Activated naive CD8-positive, alpha-beta T cell treated with anti-CD3 and anti-CD28 coated beads, Interleukin-2, amount 50 U/mL, for 24 hours (primary cell): ENCODE results near the gene MYL12A.

ENCODE experiments used
- ATAC-seq: fragments of 150-1000 bp; cut with Tn5 transposase; one replicate; pipeline ENCODE4 v1.10.0; 2021
- DNase-seq: peaks from one replicate; pipeline ENCODE4 v3.0.0; 2021
- H3K27ac Mint-ChIP-seq: one replicate; pipeline ENCODE4 v1.8.0; 2021; ENCODE audit warnings: mild to moderate bottlenecking, mixed read lengths
- H3K27me3 Mint-ChIP-seq: one replicate; pipeline ENCODE4 v1.8.0; 2021; ENCODE audit warnings: mixed read lengths
- H3K36me3 Mint-ChIP-seq: one replicate; pipeline ENCODE4 v1.8.0; 2021; ENCODE audit warnings: low read depth, mixed read lengths
- H3K4me1 Mint-ChIP-seq: one replicate; pipeline ENCODE4 v1.8.0; 2021; ENCODE audit warnings: mixed read lengths
- H3K4me3 Mint-ChIP-seq: one replicate; pipeline ENCODE4 v1.8.0; 2021; ENCODE audit warnings: mild to moderate bottlenecking, moderate library complexity, mixed read lengths
- H3K9me3 Mint-ChIP-seq: one replicate; pipeline ENCODE4 v1.8.0; 2021; ENCODE audit warnings: mixed read lengths

MYL12A gene

GRCh38 chr18:3256693-3257626 is 9.4 kb downstream of the MYL12A start:
- ATAC-seq (no peak), DNase-seq (no peak)
- no peaks in the 10 kb centered on the region for H3K9me3 Mint-ChIP-seq
- H3K27me3 Mint-ChIP-seq = no peaks in the 10 kb centered on the region
- no peak overlapping the region for H3K4me3 Mint-ChIP-seq
- peak overlapping the region; percentile 74 for H3K27ac Mint-ChIP-seq
- H3K4me1 Mint-ChIP-seq = peaks cover 82% of the 10 kb centered on the region
- peaks cover 59% of the 10 kb centered on the region for H3K36me3 Mint-ChIP-seq

GRCh38 chr18:3257627-3258120 is 10.1 kb downstream of the MYL12A start:
- ATAC-seq (no peak), DNase-seq (no peak)
- Mint-ChIP-seq H3K9me3 (no peaks in the 10 kb centered on the region), H3K27me3 (no peaks in the 10 kb centered on the region), H3K4me3 (no peak overlapping the region), H3K27ac (peak overlapping the region; percentile 74), H3K4me1 (peaks cover 75% of the 10 kb centered on the region), H3K36me3 (peaks cover 57% of the 10 kb centered on the region)

GRCh38 chr18:3260995-3261372 is 13.4 kb downstream of the MYL12A start:
- DNase-seq (no peak), ATAC-seq (no peak)
- Mint-ChIP-seq H3K36me3 (peaks cover 40% of the 10 kb centered on the region), H3K27ac (peak overlapping the region; percentile 93), H3K4me1 (peaks cover 72% of the 10 kb centered on the region), H3K4me3 (peak overlapping the region; percentile 94), H3K9me3 (no peaks in the 10 kb centered on the region), H3K27me3 (no peaks in the 10 kb centered on the region)

GRCh38 chr18:3261373-3262233 is 14.0 kb downstream of the MYL12A start, which contains the start of gene MYL12B:
Gene MYL12B (plus strand): TSS chr18:3262133. CDS start chr18:3272899, 10,766 bp downstream.
- Mint-ChIP-seq H3K4me3 (peak within 1 kb of the TSS; percentile 94), H3K27me3 (no peaks in the 10 kb centered on the region), H3K9me3 (no peaks in the 10 kb centered on the region), H3K4me1 (peaks cover 72% of the 10 kb centered on the region), H3K27ac (peak within 1 kb of the TSS; percentile 93), H3K36me3 (peaks cover 33% of the 10 kb centered on the region)
- ATAC-seq (peak; percentile 83), DNase-seq (peak; percentile 81)

GRCh38 chr18:3262234-3263131 is 14.9 kb downstream of the MYL12A start:
- ATAC-seq = peak; percentile 42
- peaks cover 25% of the 10 kb centered on the region for H3K36me3 Mint-ChIP-seq
- DNase-seq = peak; percentile 33

GRCh38 chr18:3263132-3263700 is 15.6 kb downstream of the MYL12A start:
- Mint-ChIP-seq H3K4me3 (peak overlapping the region; percentile 94), H3K9me3 (no peaks in the 10 kb centered on the region), H3K36me3 (peaks cover 17% of the 10 kb centered on the region), H3K4me1 (peaks cover 74% of the 10 kb centered on the region), H3K27me3 (no peaks in the 10 kb centered on the region), H3K27ac (peak overlapping the region; percentile 81)
- ATAC-seq = no peak
- DNase-seq = no peak

More at GRCh38 chr18:3262234-3263131, 14.9 kb downstream of the MYL12A start:
- no peaks in the 10 kb centered on the region for H3K9me3 Mint-ChIP-seq
- peaks cover 72% of the 10 kb centered on the region for H3K4me1 Mint-ChIP-seq
- no peaks in the 10 kb centered on the region for H3K27me3 Mint-ChIP-seq
- H3K4me3 Mint-ChIP-seq = peak overlapping the region; percentile 94
- H3K27ac Mint-ChIP-seq = peak overlapping the region; percentile 81

- Mint-ChIP-seq H3K27ac (peak overlapping the region; percentile 25), H3K36me3 (peaks cover 17% of the 10 kb centered on the region), H3K4me3 (peak overlapping the region; percentile 57), H3K4me1 (peaks cover 76% of the 10 kb centered on the region), H3K27me3 (no peaks in the 10 kb centered on the region), H3K9me3 (no peaks in the 10 kb centered on the region)
- ATAC-seq = no peak
- DNase-seq = no peak
These were observed 16.8 kb downstream of the MYL12A start for GRCh38 chr18:3264362-3264761.

GRCh38 chr18:3265564-3266033 is 18.0 kb downstream of the MYL12A start:
- peak overlapping the region; percentile 61 for H3K27ac Mint-ChIP-seq
- H3K4me1 Mint-ChIP-seq = peaks cover 77% of the 10 kb centered on the region
- ATAC-seq (no peak), DNase-seq (no peak)
- H3K27me3 Mint-ChIP-seq = no peaks in the 10 kb centered on the region
- no peaks in the 10 kb centered on the region for H3K9me3 Mint-ChIP-seq
- H3K36me3 Mint-ChIP-seq = peaks cover 19% of the 10 kb centered on the region
- peak overlapping the region; percentile 33 for H3K4me3 Mint-ChIP-seq

GRCh38 chr18:3266062-3266608 is 18.5 kb downstream of the MYL12A start:
- peaks cover 79% of the 10 kb centered on the region for H3K4me1 Mint-ChIP-seq
- H3K27ac Mint-ChIP-seq = peak overlapping the region; percentile 37
- ATAC-seq = no peak
- H3K27me3 Mint-ChIP-seq = no peaks in the 10 kb centered on the region
- no peak for DNase-seq
- peaks cover 19% of the 10 kb centered on the region for H3K36me3 Mint-ChIP-seq
- no peaks in the 10 kb centered on the region for H3K9me3 Mint-ChIP-seq
- peak overlapping the region; percentile 33 for H3K4me3 Mint-ChIP-seq

GRCh38 chr18:3268306-3268705 is 20.7 kb downstream of the MYL12A start:
- Mint-ChIP-seq H3K27ac (no peak overlapping the region), H3K4me1 (peaks cover 97% of the 10 kb centered on the region), H3K4me3 (no peak overlapping the region), H3K27me3 (no peaks in the 10 kb centered on the region), H3K36me3 (peaks cover 22% of the 10 kb centered on the region), H3K9me3 (no peaks in the 10 kb centered on the region)
- ATAC-seq = no peak
- no peak for DNase-seq

GRCh38 chr18:3269241-3269913 is 21.8 kb downstream of the MYL12A start:
- no peak for DNase-seq
- Mint-ChIP-seq H3K4me3 (peak overlapping the region; percentile 32), H3K27ac (peak overlapping the region; percentile 47), H3K9me3 (no peaks in the 10 kb centered on the region), H3K27me3 (no peaks in the 10 kb centered on the region), H3K4me1 (peaks cover 87% of the 10 kb centered on the region), H3K36me3 (peaks cover 26% of the 10 kb centered on the region)
- no peak for ATAC-seq

GRCh38 chr18:3269914-3270299 is 22.3 kb downstream of the MYL12A start:
- no peak for ATAC-seq
- DNase-seq = no peak
- peak overlapping the region; percentile 47 for H3K27ac Mint-ChIP-seq
- no peaks in the 10 kb centered on the region for H3K27me3 Mint-ChIP-seq
- peaks cover 26% of the 10 kb centered on the region for H3K36me3 Mint-ChIP-seq
- H3K4me3 Mint-ChIP-seq = no peak overlapping the region
- no peaks in the 10 kb centered on the region for H3K9me3 Mint-ChIP-seq
- H3K4me1 Mint-ChIP-seq = peaks cover 82% of the 10 kb centered on the region

- no peak overlapping the region for H3K4me3 Mint-ChIP-seq
- H3K27me3 Mint-ChIP-seq = no peaks in the 10 kb centered on the region
- DNase-seq (no peak), ATAC-seq (peak; percentile 66)
- H3K36me3 Mint-ChIP-seq = peaks cover 33% of the 10 kb centered on the region
- H3K9me3 Mint-ChIP-seq = no peaks in the 10 kb centered on the region
- H3K4me1 Mint-ChIP-seq = peaks cover 54% of the 10 kb centered on the region
- H3K27ac Mint-ChIP-seq = peak overlapping the region; percentile 37
These were observed 25.4 kb downstream of the MYL12A start for GRCh38 chr18:3273042-3273441.
